Tibial artery (tissue), 4 donors: ENCODE results near the gene ZFP64.

ENCODE experiments used
- DNase-seq, 2 donors: peaks; one replicate each; pipeline ENCODE4 v3.0.0-alpha.2; 2019
- H3K27ac ChIP-seq, 2 donors: fragments of 200-600 bp; sonication (generic) in 1 of 2; 1 replicate in 1 of 2; 2 replicates in 1 of 2; pipeline ENCODE4 v1.5.1; 2018 to 2019; ENCODE audit warnings: mild to moderate bottlenecking in 1 of 2
- H3K27me3 ChIP-seq, 2 donors: fragments of 200-600 bp; sonication (generic) in 1 of 2; one replicate each; pipeline versions ENCODE4 v1.5.1 to v1.6.0; 2016 to 2019
- H3K36me3 ChIP-seq, 3 donors: fragments of 200-600 bp; sonication (generic) in 2 of 3; one replicate each; pipeline ENCODE4 v1.5.1; 2016 to 2019; ENCODE audit warnings: mild to moderate bottlenecking in 2 of 3
- H3K4me1 ChIP-seq, 4 donors: fragments of 200-600 bp; sonication (generic) in 2 of 4; 1 replicate in 3 of 4; 2 replicates in 1 of 4; pipeline ENCODE4 v1.5.1; 2016 to 2019
- H3K4me3 ChIP-seq, 2 donors: fragments of 200-600 bp; sonication (generic) in 1 of 2; 1 replicate in 1 of 2; 2 replicates in 1 of 2; pipeline ENCODE4 v1.5.1; 2018 to 2019; ENCODE audit warnings: mild to moderate bottlenecking in 2 of 2
- H3K9me3 ChIP-seq, 3 donors: fragments of 200-600 bp; sonication (generic) in 1 of 3; one replicate each; pipeline ENCODE4 v1.5.1; 2016 to 2019
- intact Hi-C: fragments of 100-400 bp; cut with DNase I; formaldehyde crosslinking; loops from one replicate; pipeline ENCODE4 v1.15.0; 2023; ENCODE audit warnings: low total_unique reads
- TF ChIP-seq, protein P1 (sequence below), 2 experiments: fragments of 200-600 bp in 1 of 2; fragments of 450-650 bp in 1 of 2; IDR thresholded peaks; one replicate each; pipeline ENCODE4 v1.5.1; 2017 to 2019; ENCODE audit warnings: antibody characterized with exemption in 2 of 2, mild to moderate bottlenecking in 1 of 2, moderate library complexity in 1 of 2

Gene ZFP64

DNA sequence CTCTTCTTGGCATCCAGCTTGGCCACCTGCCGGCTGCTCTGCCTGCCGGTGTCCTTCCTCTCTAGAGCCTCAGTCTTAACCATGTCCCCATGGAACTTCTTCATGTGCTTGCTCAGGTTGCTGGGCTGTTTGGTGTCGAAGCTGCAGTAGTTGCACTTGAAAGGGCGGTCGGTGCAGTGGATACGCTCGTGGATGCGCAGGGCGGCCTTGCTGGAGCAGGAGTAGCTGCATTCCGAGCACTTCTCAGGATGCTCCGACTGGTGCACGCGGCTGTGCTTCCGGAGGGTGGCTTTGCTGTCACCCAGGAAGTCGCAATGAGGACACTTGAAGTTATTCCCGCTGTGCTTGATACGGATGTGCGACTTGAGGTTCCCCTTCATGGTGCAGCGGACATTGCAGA, 38.7 kb downstream of the ZFP64 start:
- DNase-seq: no peak
- Histone ChIP-seq H3K4me3 (no peak overlapping the region), H3K27me3 (no peaks in the 10 kb centered on the region), H3K27ac (no peak overlapping the region), H3K36me3 (peaks cover 38 to 45% (median 45%) of the 10 kb centered on the region in 3 donors), H3K9me3 (no peaks in the 10 kb centered on the region), H3K4me1 (no peaks in the 10 kb centered on the region)
- TF ChIP-seq, protein P1, sequence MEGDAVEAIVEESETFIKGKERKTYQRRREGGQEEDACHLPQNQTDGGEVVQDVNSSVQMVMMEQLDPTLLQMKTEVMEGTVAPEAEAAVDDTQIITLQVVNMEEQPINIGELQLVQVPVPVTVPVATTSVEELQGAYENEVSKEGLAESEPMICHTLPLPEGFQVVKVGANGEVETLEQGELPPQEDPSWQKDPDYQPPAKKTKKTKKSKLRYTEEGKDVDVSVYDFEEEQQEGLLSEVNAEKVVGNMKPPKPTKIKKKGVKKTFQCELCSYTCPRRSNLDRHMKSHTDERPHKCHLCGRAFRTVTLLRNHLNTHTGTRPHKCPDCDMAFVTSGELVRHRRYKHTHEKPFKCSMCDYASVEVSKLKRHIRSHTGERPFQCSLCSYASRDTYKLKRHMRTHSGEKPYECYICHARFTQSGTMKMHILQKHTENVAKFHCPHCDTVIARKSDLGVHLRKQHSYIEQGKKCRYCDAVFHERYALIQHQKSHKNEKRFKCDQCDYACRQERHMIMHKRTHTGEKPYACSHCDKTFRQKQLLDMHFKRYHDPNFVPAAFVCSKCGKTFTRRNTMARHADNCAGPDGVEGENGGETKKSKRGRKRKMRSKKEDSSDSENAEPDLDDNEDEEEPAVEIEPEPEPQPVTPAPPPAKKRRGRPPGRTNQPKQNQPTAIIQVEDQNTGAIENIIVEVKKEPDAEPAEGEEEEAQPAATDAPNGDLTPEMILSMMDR (IDR thresholded peaks at IDR 0.05): no peak
- intact Hi-C loops: no loop called here

DNA sequence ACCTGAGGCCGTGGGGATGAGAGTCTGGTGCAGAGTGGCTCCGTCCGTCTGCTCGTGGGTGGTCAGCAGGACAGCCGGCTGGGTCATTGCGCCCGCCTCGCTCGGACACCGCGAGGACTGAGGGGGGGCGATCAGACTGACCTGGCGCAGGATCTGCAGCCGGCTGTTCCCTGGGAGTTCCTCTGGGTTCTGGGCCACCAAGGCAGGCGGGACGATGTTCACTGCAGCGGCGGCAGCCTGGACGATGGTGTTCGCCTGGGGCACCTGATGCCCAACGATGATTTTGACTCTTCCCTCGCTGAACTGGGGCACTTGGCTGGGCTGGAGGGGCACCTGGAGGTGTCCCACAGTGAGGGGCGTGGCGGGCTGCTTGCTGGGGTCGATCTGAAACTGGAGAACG, 39.2 kb downstream of the ZFP64 start:
- TF ChIP-seq, protein P1 (IDR thresholded peaks at IDR 0.05): no peak
- no peaks in the 10 kb centered on the region for H3K9me3 ChIP-seq
- intact Hi-C loops: no loop called here
- H3K36me3 ChIP-seq: peaks cover 33 to 40% (median 40%) of the 10 kb centered on the region in 3 donors
- H3K27ac ChIP-seq: no peak overlapping the region
- DNase-seq: no peak
- no peak overlapping the region for H3K4me3 ChIP-seq
- H3K4me1 ChIP-seq: no peaks in the 10 kb centered on the region
- H3K27me3 ChIP-seq: no peaks in the 10 kb centered on the region

DNA sequence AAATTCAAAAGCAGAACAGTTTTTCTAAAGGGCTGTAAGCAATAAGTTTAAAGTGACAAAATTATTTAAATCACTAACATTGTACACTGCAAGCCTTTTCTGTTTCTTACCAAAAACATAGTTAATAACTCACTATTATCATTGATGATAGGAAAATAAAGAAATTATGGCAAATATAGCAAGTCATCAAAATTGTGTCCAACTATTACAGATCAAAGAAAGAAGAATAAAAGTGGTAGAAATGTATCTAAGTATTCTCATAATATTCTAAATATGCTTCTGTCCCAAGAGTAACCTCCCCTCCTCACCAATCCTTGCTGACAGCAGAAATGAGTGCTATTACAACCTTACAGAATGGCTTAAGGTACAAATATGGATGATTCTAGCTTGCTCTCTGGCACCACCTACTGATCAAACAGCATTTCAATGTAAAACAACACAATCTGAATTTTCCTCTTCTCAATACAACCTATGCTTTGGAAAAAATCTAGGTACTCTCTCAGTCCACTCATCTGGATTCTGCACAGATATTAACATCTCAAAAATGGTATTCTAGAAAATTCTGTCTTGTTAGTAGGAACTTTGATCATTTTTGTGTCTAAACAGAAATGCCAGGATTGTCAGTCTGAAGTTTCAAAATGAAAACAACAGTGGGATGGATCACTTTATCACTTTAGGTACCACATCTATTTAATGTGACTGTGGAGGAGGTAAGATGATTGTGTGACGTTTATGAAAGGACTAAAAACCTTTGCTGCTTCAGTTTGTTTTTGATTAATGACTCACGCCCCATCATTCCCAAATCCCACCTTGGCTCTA, 40.9 kb downstream of the ZFP64 start:
- no peak overlapping the region for H3K4me3 ChIP-seq
- peaks cover 19 to 25% (median 23%) of the 10 kb centered on the region in 3 donors for H3K36me3 ChIP-seq
- intact Hi-C loops: no loop called here
- TF ChIP-seq, protein P1 (IDR thresholded peaks at IDR 0.05): peak; percentile 57 to 80
- no peaks in the 10 kb centered on the region for H3K4me1 ChIP-seq
- H3K27ac ChIP-seq: no peak overlapping the region
- no peaks in the 10 kb centered on the region for H3K27me3 ChIP-seq
- no peaks in the 10 kb centered on the region for H3K9me3 ChIP-seq
- DNase-seq: no peak

DNA sequence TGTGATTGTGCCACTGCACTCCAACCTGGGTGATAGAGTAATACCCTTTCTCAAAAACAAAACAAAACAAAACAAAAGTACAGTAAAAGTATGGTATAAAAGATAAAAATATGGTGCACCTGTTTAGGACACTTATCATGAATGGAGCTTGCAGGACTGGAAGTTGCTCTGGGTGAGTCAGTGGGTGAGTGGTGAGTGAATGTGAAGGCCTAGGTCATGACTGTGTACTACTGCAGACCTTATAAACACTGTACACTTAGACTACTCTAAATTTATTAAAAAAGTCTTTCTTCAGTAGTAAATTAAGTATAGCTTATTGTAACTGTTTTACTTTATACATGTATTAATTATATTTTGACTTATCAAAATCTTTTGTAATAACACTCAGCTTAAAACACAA, 46.0 kb downstream of the ZFP64 start:
- Histone ChIP-seq H3K27ac (no peak overlapping the region), H3K4me3 (no peak overlapping the region), H3K9me3 (no peaks in the 10 kb centered on the region), H3K36me3 (no peaks in the 10 kb centered on the region), H3K27me3 (no peaks in the 10 kb centered on the region), H3K4me1 (no peaks in the 10 kb centered on the region)
- TF ChIP-seq, protein P1 (IDR thresholded peaks at IDR 0.05): no peak
- intact Hi-C loops: no loop called here
- DNase-seq: no peak

DNA sequence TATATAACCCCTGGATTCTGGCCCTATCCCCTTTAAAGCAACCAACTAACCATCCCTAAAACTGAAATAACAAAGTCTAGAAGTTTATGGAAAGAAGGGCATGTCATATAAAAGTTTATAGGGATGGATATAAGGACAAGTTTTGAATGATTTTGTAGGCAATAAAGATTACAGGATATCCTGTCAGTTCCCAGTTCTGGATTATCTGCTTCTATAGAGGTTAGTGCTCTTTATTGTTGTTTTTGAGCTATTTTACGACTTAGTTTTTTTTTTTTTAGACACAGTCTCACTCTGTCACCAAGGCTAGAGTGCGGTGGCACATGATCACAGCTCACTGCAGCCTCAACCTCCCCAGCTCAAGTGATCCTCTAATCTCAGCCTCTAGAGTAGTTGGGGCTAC, 48.3 kb downstream of the ZFP64 start:
- H3K9me3 ChIP-seq: no peaks in the 10 kb centered on the region
- H3K27me3 ChIP-seq: no peaks in the 10 kb centered on the region
- no peaks in the 10 kb centered on the region for H3K4me1 ChIP-seq
- TF ChIP-seq, protein P1 (IDR thresholded peaks at IDR 0.05): no peak
- intact Hi-C loops: no loop called here
- H3K27ac ChIP-seq: no peak overlapping the region
- DNase-seq: no peak
- H3K4me3 ChIP-seq: no peak overlapping the region
- no peaks in the 10 kb centered on the region for H3K36me3 ChIP-seq
